Duodenal mucosa (tissue), 2 donors: ENCODE results near the gene NUDT9.
A peak's percentile ranks its signal among the peaks of the same experiment; 100 is the strongest.
"Not testable (repeated sequence)": the region's sequence is repeated elsewhere in the genome, so short reads cannot be mapped to it uniquely, and the experiment has no call there.

Source experiments
- H3K27ac ChIP-seq: one replicate; pipeline ENCODE4 v1.7.0; 2013; ENCODE audit warnings: low read depth, low read length
- H3K27me3 ChIP-seq, 2 donors: one replicate each; pipeline ENCODE4 v1.7.0; 2013; ENCODE audit warnings: low read length in 2 of 2, control low read depth in 1 of 2; ENCODE audit not compliant: insufficient read depth in 2 of 2, control insufficient read depth in 1 of 2
- H3K36me3 ChIP-seq, 2 donors: one replicate each; pipeline ENCODE4 v1.7.0; 2013; ENCODE audit warnings: low read length in 2 of 2, control low read depth in 1 of 2; ENCODE audit not compliant: insufficient read depth in 2 of 2, control insufficient read depth in 1 of 2
- H3K4me1 ChIP-seq, 2 donors: one replicate each; pipeline ENCODE4 v1.7.0; 2013; ENCODE audit warnings: low read length in 2 of 2, control low read depth in 1 of 2; ENCODE audit not compliant: insufficient read depth in 2 of 2, control insufficient read depth in 1 of 2
- H3K4me3 ChIP-seq, 2 donors: one replicate each; pipeline ENCODE4 v1.7.0; 2013; ENCODE audit warnings: low read length in 2 of 2, low read depth in 1 of 2
- H3K9ac ChIP-seq, 2 donors: one replicate each; pipeline ENCODE4 v1.7.0; 2013; ENCODE audit warnings: low read length in 2 of 2, low read depth in 1 of 2
- H3K9me3 ChIP-seq, 2 donors: one replicate each; pipeline ENCODE4 v1.7.0; 2013; ENCODE audit warnings: low read length in 2 of 2, control low read depth in 1 of 2; ENCODE audit not compliant: control insufficient read depth in 1 of 2

Gene NUDT9

DNA sequence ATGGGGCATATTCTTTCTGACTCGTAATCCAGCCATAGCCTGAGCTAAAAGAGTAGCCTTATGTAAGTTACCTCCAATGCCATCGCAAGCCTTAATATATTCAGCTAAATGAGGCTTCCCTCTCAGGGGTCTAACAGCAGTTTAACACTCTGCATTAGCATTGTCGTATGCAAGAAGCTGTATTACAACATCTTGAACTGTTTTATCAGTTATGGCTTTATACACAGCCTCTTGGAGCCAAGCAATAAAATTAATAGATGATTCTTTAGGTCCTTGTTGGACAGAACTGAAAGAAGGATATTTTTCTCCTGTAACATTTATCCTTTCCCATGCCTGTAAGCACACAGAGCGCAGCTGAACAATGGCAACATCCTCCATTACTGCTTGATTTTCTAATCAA lies 15.5 kb upstream of the NUDT9 start:
- not testable (repeated sequence) for H3K9ac ChIP-seq

DNA sequence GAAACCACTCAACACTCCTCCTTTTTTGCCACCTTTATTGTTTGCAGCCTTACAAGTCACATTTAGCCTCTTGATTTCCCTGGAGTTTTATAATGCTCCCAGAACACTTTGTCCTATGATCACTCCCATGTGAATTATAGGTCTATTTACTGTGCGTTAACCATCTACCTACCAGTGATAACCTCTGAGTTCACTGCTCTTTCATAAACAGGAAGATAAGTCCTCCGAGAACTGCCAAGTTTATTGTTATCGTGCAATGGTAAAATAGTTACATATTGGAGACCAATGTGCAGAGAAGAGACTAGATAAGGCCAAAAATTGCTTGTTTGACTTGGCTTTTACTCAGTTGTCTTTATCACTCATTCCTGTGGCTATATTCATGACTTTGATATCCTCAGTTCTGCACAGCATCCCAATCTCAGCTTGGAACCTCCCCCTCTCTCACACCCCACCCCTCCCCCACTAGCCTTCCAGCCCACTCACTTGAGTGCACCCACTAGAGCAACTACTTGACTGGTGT lies 12.9 kb upstream of the NUDT9 start:
- Histone ChIP-seq H3K36me3 (no peaks in the 10 kb centered on the region), H3K4me1 (peaks cover 22 to 35% of the 10 kb centered on the region in 2 donors), H3K9me3 (no peaks in the 10 kb centered on the region), H3K27me3 (no peaks in the 10 kb centered on the region), H3K27ac (peak overlapping the region; percentile 22), H3K4me3 (peak overlapping the region in 1 of 2 donors; percentile 38), H3K9ac (no peak overlapping the region)

More for the DNA sequence above, 15.5 kb upstream of the NUDT9 start:
- H3K27me3 ChIP-seq, H3K4me3 ChIP-seq, H3K27ac ChIP-seq, H3K36me3 ChIP-seq, H3K9me3 ChIP-seq: not testable (repeated sequence)
- H3K4me1 ChIP-seq = peaks cover 22 to 35% of the 10 kb centered on the region in 2 donors

DNA sequence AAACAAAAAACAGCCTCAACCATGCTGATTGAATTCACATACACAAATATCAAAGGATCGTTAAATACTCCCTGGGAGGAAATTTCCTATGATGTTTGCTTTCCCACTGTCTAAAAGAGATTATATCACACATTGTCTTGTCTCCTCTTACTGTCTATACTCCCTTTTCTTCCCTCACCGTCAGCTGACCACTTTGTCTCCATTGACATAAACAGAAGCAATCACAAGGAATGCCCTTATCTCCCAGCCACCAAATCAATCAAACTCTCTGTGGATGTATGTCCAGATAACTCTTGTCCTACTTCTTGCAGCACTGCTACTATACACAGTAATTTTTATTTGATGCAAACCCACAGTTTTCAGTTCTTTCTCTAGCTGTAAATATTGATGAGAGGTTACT lies 12.2 kb upstream of the NUDT9 start:
- H3K9me3 ChIP-seq = no peaks in the 10 kb centered on the region
- peaks cover 22 to 35% of the 10 kb centered on the region in 2 donors for H3K4me1 ChIP-seq
- H3K27me3 ChIP-seq = no peaks in the 10 kb centered on the region
- H3K9ac ChIP-seq = no peak overlapping the region
- peak overlapping the region in 1 of 2 donors; percentile 38 for H3K4me3 ChIP-seq
- no peaks in the 10 kb centered on the region for H3K36me3 ChIP-seq
- no peak overlapping the region for H3K27ac ChIP-seq

DNA sequence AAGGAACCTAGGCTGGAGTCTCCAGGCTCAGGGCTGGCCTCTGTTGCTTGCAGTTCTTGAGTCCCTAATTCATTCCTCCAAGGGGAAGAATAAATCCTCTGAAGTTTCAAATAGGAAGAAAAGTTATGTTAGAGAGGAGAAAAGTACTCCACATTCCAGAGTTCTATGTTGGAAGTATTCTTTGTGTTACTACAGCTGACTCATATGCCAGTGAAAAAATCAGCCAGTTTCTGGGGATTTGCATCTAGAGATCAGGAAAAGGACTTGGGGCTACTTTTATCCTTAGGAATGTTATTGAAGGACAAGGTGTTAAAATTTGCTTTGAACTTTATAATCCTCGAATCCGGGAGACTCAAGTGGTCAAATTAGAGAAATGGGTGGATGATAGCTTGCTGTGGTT lies 11.7 kb upstream of the NUDT9 start:
- no peak overlapping the region for H3K27ac ChIP-seq
- H3K27me3 ChIP-seq = no peaks in the 10 kb centered on the region
- H3K9me3 ChIP-seq = no peaks in the 10 kb centered on the region
- no peaks in the 10 kb centered on the region for H3K36me3 ChIP-seq
- no peak overlapping the region for H3K9ac ChIP-seq
- no peak overlapping the region for H3K4me3 ChIP-seq
- peaks cover 22 to 35% of the 10 kb centered on the region in 2 donors for H3K4me1 ChIP-seq

DNA sequence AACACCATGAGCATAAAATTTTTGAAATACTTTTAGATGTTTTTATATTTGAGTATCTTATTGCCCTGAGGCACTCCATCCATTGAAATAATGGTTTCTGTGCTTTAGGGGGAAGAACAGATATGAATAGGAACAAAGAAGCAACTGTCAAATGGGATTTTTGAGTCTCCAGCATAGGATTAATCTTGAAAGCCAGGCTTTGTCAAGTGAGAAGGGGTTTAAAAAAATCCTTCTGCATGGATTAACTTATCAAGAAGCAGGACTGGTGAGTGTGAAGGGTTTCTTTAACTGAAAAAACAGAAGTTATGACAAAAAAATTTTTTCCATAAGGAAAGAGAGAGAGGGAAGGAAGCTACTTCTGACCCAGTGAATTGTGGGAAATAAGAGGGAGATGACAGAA lies 7.6 kb upstream of the NUDT9 start:
- no peaks in the 10 kb centered on the region for H3K9me3 ChIP-seq
- H3K4me3 ChIP-seq = no peak overlapping the region
- H3K36me3 ChIP-seq = no peaks in the 10 kb centered on the region
- H3K27ac ChIP-seq = no peak overlapping the region
- H3K27me3 ChIP-seq = no peaks in the 10 kb centered on the region
- no peak overlapping the region for H3K9ac ChIP-seq
- peaks cover 11 to 25% of the 10 kb centered on the region in 2 donors for H3K4me1 ChIP-seq

DNA sequence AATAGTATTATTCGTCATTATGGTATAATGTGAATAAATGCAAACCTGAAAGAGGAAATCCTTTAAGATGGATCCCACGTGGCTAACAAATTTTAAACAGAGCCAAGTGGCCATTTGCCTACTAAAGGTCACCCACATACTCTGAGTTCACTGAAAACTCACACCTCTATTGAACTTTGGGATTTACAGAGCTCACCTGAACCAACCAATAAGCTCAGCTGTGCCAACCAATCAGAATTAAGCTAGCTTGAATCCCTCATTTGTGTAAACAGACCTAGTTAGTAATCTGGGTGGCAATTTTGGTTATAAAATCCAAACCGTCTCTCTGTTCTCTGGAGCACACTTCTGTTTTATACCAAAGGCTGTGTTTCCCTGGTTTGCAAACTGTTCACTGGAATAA lies 5.4 kb upstream of the NUDT9 start:
- Histone ChIP-seq H3K9ac (no peak overlapping the region), H3K4me3 (no peak overlapping the region), H3K27ac (no peak overlapping the region), H3K9me3 (no peaks in the 10 kb centered on the region), H3K4me1 (peaks cover 21 to 35% of the 10 kb centered on the region in 2 donors), H3K27me3 (no peaks in the 10 kb centered on the region), H3K36me3 (no peaks in the 10 kb centered on the region)

DNA sequence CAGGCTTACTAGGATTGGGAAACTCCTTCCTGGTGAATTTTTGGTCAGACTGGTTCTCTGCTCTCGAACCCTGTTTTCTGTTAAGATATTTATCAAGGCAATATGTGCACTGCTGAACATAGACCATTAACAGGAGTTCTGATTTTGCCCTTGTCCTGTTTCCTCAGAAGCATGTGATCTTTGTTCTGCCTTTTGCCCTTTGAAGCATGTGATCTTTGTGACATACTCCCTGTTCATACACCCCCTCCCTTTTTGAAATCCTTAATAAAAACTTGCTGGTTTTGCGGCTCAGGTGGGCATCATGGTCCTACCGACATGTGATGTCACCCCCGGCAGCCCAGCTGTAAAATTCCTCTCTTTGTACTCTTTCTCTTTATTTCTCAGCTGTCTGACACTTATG lies 4.0 kb upstream of the NUDT9 start:
- H3K4me3 ChIP-seq, H3K27me3 ChIP-seq, H3K9me3 ChIP-seq: not testable (repeated sequence)

DNA sequence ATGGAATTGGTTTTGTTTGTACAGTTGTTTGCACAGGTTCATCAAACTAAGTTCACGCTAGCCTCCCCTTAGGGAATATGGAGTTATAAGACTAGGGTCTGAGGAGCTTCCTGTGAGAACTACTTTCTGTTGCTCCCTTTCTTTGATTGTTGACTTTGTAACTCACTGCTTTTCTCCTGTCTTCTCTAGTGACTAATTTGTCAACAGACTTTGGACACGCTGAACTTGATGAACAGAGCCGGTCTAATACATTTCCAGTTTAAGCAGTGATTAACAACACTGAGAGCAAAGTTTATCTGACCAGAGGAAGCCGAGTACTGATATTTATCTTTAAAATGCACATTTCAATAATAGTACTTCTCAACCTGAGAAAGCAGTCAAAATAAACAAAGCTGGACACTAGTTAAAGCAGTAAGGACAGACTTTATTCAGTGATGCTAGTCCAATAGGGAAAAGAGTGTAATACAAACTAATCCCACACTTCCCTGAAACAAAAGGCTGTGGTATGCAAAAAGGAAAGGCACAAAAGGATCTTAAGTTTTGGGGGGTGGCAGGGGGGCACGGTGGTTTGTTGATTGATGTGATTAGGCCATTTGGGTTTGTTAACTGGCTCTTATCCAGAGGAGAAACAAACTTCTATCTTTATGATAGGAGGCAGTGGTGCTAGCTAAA lies 2.7 kb upstream of the NUDT9 start:
- Histone ChIP-seq H3K27ac (no peak overlapping the region), H3K9me3 (no peaks in the 10 kb centered on the region), H3K27me3 (no peaks in the 10 kb centered on the region), H3K36me3 (no peaks in the 10 kb centered on the region), H3K4me1 (peaks cover 28 to 36% of the 10 kb centered on the region in 2 donors), H3K9ac (no peak overlapping the region), H3K4me3 (no peak overlapping the region)

More for the DNA sequence above, 4.0 kb upstream of the NUDT9 start:
- H3K4me1 ChIP-seq = peaks cover 22 to 36% of the 10 kb centered on the region in 2 donors
- not testable (repeated sequence) for H3K9ac ChIP-seq, H3K27ac ChIP-seq, H3K36me3 ChIP-seq

DNA sequence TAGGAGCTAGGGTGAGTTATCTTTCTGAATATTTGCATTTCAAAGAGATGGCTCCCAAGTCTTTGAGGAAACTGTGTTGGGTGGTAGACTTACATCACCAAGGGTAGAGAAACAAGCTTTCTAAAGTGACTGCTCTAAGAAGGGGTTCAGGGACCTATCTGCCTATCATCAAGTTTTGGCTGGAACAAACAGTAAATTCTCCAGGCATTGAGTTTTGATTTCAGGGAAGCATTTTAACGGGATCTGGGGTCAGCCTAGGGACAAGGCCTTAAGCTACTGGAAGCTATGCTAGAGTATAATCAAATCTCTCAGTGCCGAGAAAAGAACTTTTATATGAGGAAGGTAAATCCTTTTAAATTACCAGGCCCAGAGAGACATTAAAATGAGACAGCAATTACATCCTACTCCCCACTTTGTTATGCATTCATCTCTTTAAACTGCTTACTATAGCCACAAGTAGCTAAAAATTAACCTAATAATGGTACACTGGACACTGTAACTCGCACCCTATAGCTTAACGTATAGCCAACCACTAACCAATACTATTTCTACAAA lies 2.0 kb upstream of the NUDT9 start:
- H3K36me3 ChIP-seq = no peaks in the 10 kb centered on the region
- no peaks in the 10 kb centered on the region for H3K9me3 ChIP-seq
- H3K4me3 ChIP-seq = no peak overlapping the region
- no peak overlapping the region for H3K27ac ChIP-seq
- no peak overlapping the region for H3K9ac ChIP-seq
- H3K4me1 ChIP-seq = peaks cover 28 to 36% of the 10 kb centered on the region in 2 donors
- H3K27me3 ChIP-seq = no peaks in the 10 kb centered on the region

DNA sequence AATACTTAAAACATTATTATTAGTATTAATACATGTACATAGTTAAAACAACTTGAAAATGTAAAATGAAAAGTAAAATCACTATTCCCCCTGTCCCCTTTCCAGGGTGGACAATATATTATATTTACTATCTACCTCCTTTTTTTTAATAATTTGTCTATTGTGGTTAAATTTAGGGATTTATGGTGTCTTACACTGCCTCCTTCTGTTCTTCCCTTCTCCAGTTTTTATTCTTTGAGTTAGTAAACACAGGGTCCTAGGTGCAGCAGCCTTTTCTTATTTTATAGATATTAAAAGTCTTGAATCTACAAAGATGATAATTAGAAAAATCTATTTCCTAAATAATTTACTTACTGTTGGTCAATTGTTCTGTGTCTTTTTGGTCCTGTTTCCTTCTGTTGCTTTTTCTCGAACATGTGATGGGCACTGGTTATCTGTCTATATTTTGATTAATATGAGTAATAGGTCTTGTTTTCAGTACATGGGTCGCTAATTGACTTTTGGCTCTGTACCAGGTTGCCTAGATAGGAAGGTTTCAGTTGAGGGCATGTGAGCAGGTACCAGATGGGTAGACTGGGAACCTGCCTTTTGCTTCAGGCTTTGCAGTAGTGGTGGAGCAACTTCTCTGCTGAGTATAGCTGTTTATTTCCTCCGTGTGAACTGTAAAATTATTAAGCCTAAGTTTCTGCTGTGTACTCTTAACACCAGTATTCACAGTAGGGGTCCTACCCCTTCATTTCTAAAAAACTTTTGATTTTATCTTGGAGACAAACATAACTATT lies 1.1 kb downstream of the NUDT9 start:
- Histone ChIP-seq H3K4me3 (peak overlapping the region; percentile 84 to 94), H3K36me3 (no peaks in the 10 kb centered on the region), H3K9me3 (no peaks in the 10 kb centered on the region), H3K27me3 (no peaks in the 10 kb centered on the region), H3K27ac (no peak overlapping the region), H3K9ac (peak overlapping the region; percentile 59 to 81), H3K4me1 (peaks cover 34 to 39% of the 10 kb centered on the region in 2 donors)
